Neural crest cell (in vitro differentiated cells): ENCODE measurements around the gene SLIT3. TPM values are rescaled to one million over a fixed set of nuclear protein-coding genes. Genes with fewer than 3 reads are reported as not detected.

ENCODE experiments used
- DNase-seq: peaks from one replicate; pipeline ENCODE4 v3.0.0; 2021; ENCODE audit warnings: low read depth, mixed read lengths, low spot score
- H3K27ac Mint-ChIP-seq: one replicate; pipeline ENCODE4 v1.8.0; 2021; ENCODE audit warnings: mild to moderate bottlenecking, mixed read lengths; ENCODE audit not compliant: unreplicated experiment
- H3K27me3 Mint-ChIP-seq: 2 replicates; pipeline ENCODE4 v1.8.0; 2021; ENCODE audit warnings: low read depth, mild to moderate bottlenecking, mixed read lengths
- H3K36me3 Mint-ChIP-seq: 2 replicates; pipeline ENCODE4 v1.8.0; 2021; ENCODE audit warnings: low read depth, mild to moderate bottlenecking, mixed read lengths
- H3K4me1 Mint-ChIP-seq: 2 replicates; pipeline ENCODE4 v1.8.0; 2021; ENCODE audit warnings: mixed read lengths
- H3K4me3 Mint-ChIP-seq: one replicate; pipeline ENCODE4 v1.8.0; 2021; ENCODE audit warnings: mild to moderate bottlenecking, mixed read lengths
- H3K9me3 Mint-ChIP-seq: 2 replicates; pipeline ENCODE4 v1.8.0; 2021; ENCODE audit warnings: mixed read lengths
- total RNA-seq: library from RNA; stranded (reverse); gene quantifications from 2 replicates; pipeline ENCODE4 v1.2.1, GENCODE V29; 2021
- TF ChIP-seq, protein P1 (sequence below): fragments of 200-600 bp; sonication (generic); conservative IDR thresholded peaks from 2 replicates; pipeline ENCODE4 v1.5.0; 2021; ENCODE audit warnings: antibody characterized with exemption, mild to moderate bottlenecking

Gene SLIT3
- total RNA-seq, 1 donor from 2014 or later: 13.3 TPM

GRCh38 chr5:168921147-168921866, 379.6 kb downstream of the SLIT3 start:
- Mint-ChIP-seq H3K4me3 (no peak overlapping the region), H3K36me3 (no peaks in the 10 kb centered on the region), H3K9me3 (no peaks in the 10 kb centered on the region), H3K27me3 (peaks cover 55% of the 10 kb centered on the region), H3K27ac (no peak overlapping the region), H3K4me1 (peaks cover 15% of the 10 kb centered on the region)
- no peak for DNase-seq
- TF ChIP-seq, protein P1, sequence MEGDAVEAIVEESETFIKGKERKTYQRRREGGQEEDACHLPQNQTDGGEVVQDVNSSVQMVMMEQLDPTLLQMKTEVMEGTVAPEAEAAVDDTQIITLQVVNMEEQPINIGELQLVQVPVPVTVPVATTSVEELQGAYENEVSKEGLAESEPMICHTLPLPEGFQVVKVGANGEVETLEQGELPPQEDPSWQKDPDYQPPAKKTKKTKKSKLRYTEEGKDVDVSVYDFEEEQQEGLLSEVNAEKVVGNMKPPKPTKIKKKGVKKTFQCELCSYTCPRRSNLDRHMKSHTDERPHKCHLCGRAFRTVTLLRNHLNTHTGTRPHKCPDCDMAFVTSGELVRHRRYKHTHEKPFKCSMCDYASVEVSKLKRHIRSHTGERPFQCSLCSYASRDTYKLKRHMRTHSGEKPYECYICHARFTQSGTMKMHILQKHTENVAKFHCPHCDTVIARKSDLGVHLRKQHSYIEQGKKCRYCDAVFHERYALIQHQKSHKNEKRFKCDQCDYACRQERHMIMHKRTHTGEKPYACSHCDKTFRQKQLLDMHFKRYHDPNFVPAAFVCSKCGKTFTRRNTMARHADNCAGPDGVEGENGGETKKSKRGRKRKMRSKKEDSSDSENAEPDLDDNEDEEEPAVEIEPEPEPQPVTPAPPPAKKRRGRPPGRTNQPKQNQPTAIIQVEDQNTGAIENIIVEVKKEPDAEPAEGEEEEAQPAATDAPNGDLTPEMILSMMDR: no peak

GRCh38 chr5:168920019-168920810, 380.7 kb downstream of the SLIT3 start:
- Mint-ChIP-seq H3K9me3 (no peaks in the 10 kb centered on the region), H3K4me3 (no peak overlapping the region), H3K27me3 (peaks cover 52% of the 10 kb centered on the region), H3K4me1 (peaks cover 15% of the 10 kb centered on the region), H3K36me3 (no peaks in the 10 kb centered on the region), H3K27ac (no peak overlapping the region)
- DNase-seq: no peak
- TF ChIP-seq, protein P1: no peak

GRCh38 chr5:168917947-168918600, 382.9 kb downstream of the SLIT3 start:
- Mint-ChIP-seq H3K27ac (no peak overlapping the region), H3K36me3 (no peaks in the 10 kb centered on the region), H3K27me3 (peaks cover 47% of the 10 kb centered on the region), H3K9me3 (no peaks in the 10 kb centered on the region), H3K4me3 (no peak overlapping the region), H3K4me1 (peaks cover 15% of the 10 kb centered on the region)
- TF ChIP-seq, protein P1: no peak
- no peak for DNase-seq

- no peak for DNase-seq
- TF ChIP-seq, protein P1: no peak
- no peaks in the 10 kb centered on the region for H3K36me3 Mint-ChIP-seq
- H3K4me3 Mint-ChIP-seq: no peak overlapping the region
- H3K27me3 Mint-ChIP-seq: peaks cover 41% of the 10 kb centered on the region
- H3K9me3 Mint-ChIP-seq: no peaks in the 10 kb centered on the region
- H3K4me1 Mint-ChIP-seq: peaks cover 15% of the 10 kb centered on the region
- no peak overlapping the region for H3K27ac Mint-ChIP-seq
Measured at GRCh38 chr5:168916852-168917251, 384.1 kb downstream of the SLIT3 start.

DNA sequence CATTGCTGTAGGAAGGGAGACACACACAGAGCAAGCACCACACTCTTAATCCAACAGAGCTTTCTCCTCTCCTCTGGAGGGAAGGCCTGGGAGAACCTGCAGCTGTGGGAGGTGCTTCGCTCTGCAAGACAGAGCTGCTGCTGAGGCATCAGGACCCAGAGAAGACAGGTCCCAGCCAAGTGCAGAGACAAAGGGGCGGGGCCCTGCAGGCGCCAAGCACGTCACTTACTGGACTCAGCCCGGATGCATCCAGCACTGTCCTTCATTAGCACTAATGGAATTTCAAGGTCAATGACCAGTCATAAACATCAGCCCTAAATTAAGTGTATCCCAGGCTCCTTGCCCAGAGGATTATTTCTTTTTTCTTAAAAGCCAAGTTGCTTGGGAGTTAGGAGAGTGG, 384.7 kb downstream of the SLIT3 start:
- H3K4me1 Mint-ChIP-seq: peaks cover 15% of the 10 kb centered on the region

More for the DNA sequence above, 384.7 kb downstream of the SLIT3 start:
- TF ChIP-seq, protein P1: no peak
- no peaks in the 10 kb centered on the region for H3K9me3 Mint-ChIP-seq
- H3K4me3 Mint-ChIP-seq: no peak overlapping the region
- no peaks in the 10 kb centered on the region for H3K36me3 Mint-ChIP-seq
- no peak for DNase-seq
- H3K27ac Mint-ChIP-seq: no peak overlapping the region
- peaks cover 37% of the 10 kb centered on the region for H3K27me3 Mint-ChIP-seq
